ENCODE results near the gene GIMAP2. TPM values are rescaled to one million over a fixed set of nuclear protein-coding genes. Genes with fewer than 3 reads are reported as not detected.

GIMAP2 gene
- total RNA-seq, 1 donor from 2014 or later, result 24.7 TPM

DNA sequence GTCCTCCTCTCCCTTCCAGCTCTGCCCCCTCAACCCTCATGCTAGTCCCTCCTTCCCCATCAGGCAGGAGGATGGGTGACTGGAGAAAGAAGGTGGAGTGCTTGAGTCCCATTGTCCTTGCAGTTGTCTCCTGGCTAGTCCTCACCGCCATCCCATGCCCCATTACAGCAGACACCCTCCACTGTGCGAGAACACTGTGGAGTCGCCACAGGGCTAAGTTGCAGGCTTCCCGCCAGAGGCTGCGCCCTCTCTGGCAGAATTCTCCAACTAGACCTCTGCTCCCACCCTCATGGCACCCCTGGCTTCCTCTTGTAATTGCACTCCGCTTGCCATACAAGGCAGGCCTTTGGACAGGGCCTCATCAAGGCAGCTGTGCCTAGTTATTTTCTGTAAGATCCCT is 3.1 kb downstream of the GIMAP2 start:
- peaks cover 70% of the 10 kb centered on the region for H3K4me1 Mint-ChIP-seq (ENCODE audit: low read depth)
- intact Hi-C loops (cut with micrococcal nuclease), result no loop called here
- DNase-seq (ENCODE audit: low spot score), result no peak
- H3K36me3 Mint-ChIP-seq (ENCODE audit: low read depth), result peaks cover 65% of the 10 kb centered on the region
- H3K27ac Mint-ChIP-seq, result peak overlapping the region; percentile 85
- peak overlapping the region; percentile 76 for H3K4me3 Mint-ChIP-seq
- peaks cover 39% of the 10 kb centered on the region for H3K9me3 Mint-ChIP-seq
- H3K27me3 Mint-ChIP-seq (ENCODE audit: insufficient read depth), result no peaks in the 10 kb centered on the region

DNA sequence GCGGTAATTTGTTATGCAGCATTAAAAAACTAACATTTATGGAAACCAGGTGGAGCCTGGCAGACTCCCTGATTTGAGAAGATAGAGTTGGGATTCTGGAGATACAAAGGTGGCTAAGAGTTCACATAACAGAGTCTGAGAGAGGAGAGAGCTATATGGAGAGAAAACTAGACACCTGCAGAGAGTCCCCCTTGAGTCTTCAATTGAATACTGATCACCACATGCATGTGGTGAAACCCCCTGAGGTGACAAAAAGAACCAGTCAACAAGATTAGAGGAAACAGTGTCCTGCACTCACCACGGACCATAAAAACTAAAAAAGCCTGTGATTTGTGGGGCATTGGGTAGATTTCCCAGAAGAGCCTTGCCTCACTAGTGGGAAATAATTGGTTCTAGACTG is 10.1 kb downstream of the GIMAP2 start:
- H3K27ac Mint-ChIP-seq, result no peak overlapping the region
- no peak overlapping the region for H3K4me3 Mint-ChIP-seq
- H3K4me1 Mint-ChIP-seq (ENCODE audit: low read depth), result peaks cover 19% of the 10 kb centered on the region
- DNase-seq (ENCODE audit: low spot score), result no peak
- peaks cover 67% of the 10 kb centered on the region for H3K36me3 Mint-ChIP-seq (ENCODE audit: low read depth)
- no peaks in the 10 kb centered on the region for H3K27me3 Mint-ChIP-seq (ENCODE audit: insufficient read depth)
- intact Hi-C loops (cut with micrococcal nuclease), result no loop called here
- peaks cover 80% of the 10 kb centered on the region for H3K9me3 Mint-ChIP-seq

GRCh38 chr7:150703209-150703608 is 17.7 kb downstream of the GIMAP2 start:
- Mint-ChIP-seq H3K9me3 (peaks cover 81% of the 10 kb centered on the region), H3K27me3 (ENCODE audit: insufficient read depth) (no peaks in the 10 kb centered on the region), H3K27ac (no peak overlapping the region), H3K4me3 (no peak overlapping the region), H3K4me1 (ENCODE audit: low read depth) (peaks cover 3% of the 10 kb centered on the region), H3K36me3 (ENCODE audit: low read depth) (peaks cover 61% of the 10 kb centered on the region)
- intact Hi-C loops (cut with micrococcal nuclease), result loop anchor here (2.0 kb wide), 1 partner anchor 16 kb away; no protein-coding TSS in a partner anchor
- DNase-seq (ENCODE audit: low spot score), result no peak

- intact Hi-C loops (cut with micrococcal nuclease), result loop anchor here (1.0 kb wide), 1 partner anchor 47 kb away; no protein-coding TSS in a partner anchor
- Mint-ChIP-seq H3K27me3 (ENCODE audit: insufficient read depth) (no peaks in the 10 kb centered on the region), H3K9me3 (peaks cover 20% of the 10 kb centered on the region), H3K36me3 (ENCODE audit: low read depth) (peaks cover 44% of the 10 kb centered on the region), H3K27ac (peak overlapping the region; percentile 75), H3K4me1 (ENCODE audit: low read depth) (peaks cover 57% of the 10 kb centered on the region), H3K4me3 (peak overlapping the region; percentile 97)
- DNase-seq (ENCODE audit: low spot score), result no peak
These were observed 29.8 kb downstream of the GIMAP2 start for GRCh38 chr7:150715293-150715692.

GRCh38 chr7:150715738-150716137 is 30.2 kb downstream of the GIMAP2 start:
- Mint-ChIP-seq H3K9me3 (peaks cover 20% of the 10 kb centered on the region), H3K27ac (peak overlapping the region; percentile 75), H3K27me3 (ENCODE audit: insufficient read depth) (no peaks in the 10 kb centered on the region), H3K4me3 (peak overlapping the region; percentile 97), H3K36me3 (ENCODE audit: low read depth) (peaks cover 45% of the 10 kb centered on the region), H3K4me1 (ENCODE audit: low read depth) (peaks cover 58% of the 10 kb centered on the region)
- DNase-seq (ENCODE audit: low spot score), result no peak
- intact Hi-C loops (cut with micrococcal nuclease), result loop anchor here (1.0 kb wide), 6 partner anchors 17 to 266 kb away; partner anchors contain the start of gene GIMAP6

DNA sequence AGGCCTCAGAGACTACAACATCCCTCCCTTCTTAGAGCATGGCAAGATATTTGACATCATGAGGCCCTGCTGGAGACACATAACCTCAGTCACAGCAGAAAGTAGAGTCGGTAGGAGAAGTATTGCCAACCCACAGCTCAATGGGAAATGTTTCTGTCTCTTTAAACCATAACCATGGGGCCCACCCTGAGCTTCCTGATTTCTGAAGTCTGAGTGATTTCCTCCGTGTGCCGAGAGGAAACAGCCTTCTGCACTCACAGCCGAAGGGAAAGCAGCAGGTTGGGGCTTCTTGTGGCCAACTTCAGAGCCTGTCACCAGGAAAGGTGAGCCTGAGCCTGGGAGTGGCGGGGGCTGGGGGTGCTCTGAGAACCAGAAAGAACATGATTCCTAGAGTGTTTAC is 30.9 kb downstream of the GIMAP2 start, which contains the start of gene GIMAP1:
TSS of gene GIMAP1 (plus strand) at position 246 of the 400 bp plus-strand sequence. CDS start 2,435 bp downstream, outside the sequence.
- peak; percentile 58 for DNase-seq (ENCODE audit: low spot score)
- Mint-ChIP-seq H3K27ac (peak within 1 kb of the TSS; percentile 75), H3K36me3 (ENCODE audit: low read depth) (peaks cover 51% of the 10 kb centered on the region), H3K4me1 (ENCODE audit: low read depth) (peaks cover 64% of the 10 kb centered on the region), H3K4me3 (peak within 1 kb of the TSS; percentile 97), H3K9me3 (peaks cover 20% of the 10 kb centered on the region), H3K27me3 (ENCODE audit: insufficient read depth) (no peaks in the 10 kb centered on the region)
- intact Hi-C loops (cut with micrococcal nuclease), result loop anchor here (1.0 kb wide), 5 partner anchors 16 to 267 kb away; partner anchors contain the start of gene GIMAP6

GRCh38 chr7:150716939-150717338 is 31.4 kb downstream of the GIMAP2 start:
- peak overlapping the region; percentile 75 for H3K27ac Mint-ChIP-seq
- no peak for DNase-seq (ENCODE audit: low spot score)
- peaks cover 20% of the 10 kb centered on the region for H3K9me3 Mint-ChIP-seq
- peaks cover 56% of the 10 kb centered on the region for H3K36me3 Mint-ChIP-seq (ENCODE audit: low read depth)
- H3K4me1 Mint-ChIP-seq (ENCODE audit: low read depth), result peaks cover 69% of the 10 kb centered on the region
- no peaks in the 10 kb centered on the region for H3K27me3 Mint-ChIP-seq (ENCODE audit: insufficient read depth)
- intact Hi-C loops (cut with micrococcal nuclease), result loop anchor here (1.0 kb wide), 5 partner anchors 15 to 268 kb away; partner anchors contain the start of gene GIMAP6
- H3K4me3 Mint-ChIP-seq, result peak overlapping the region; percentile 97

DNA sequence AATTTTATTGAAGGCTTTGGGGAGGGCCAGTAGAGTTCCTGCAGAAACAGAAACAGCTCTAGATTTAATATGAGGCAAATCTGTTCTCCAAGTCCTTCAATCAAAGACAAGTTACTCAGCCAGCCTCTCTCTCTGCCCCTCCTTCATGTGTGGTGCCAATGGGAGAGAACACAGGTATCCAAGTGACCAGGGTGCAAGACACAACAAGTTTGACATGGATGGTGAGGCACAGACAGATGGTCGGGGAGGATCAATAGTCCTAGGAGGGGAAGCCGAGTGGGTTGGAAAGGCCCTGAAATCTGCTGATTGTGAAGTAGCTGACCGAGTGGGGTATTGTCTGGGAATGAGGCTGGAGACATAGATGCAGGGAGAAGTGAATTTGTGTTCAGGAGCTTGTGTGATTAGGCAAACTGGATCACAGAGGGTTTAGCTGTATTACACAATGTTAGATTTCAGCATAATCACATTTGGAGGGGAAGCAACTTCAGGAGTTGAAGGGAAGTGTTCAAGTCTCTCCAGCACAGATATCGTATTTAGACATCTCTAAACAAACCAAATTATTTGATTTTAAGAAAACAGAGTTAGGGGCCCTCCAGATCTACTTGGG is 32.4 kb downstream of the GIMAP2 start:
- no peak for DNase-seq (ENCODE audit: low spot score)

DNA sequence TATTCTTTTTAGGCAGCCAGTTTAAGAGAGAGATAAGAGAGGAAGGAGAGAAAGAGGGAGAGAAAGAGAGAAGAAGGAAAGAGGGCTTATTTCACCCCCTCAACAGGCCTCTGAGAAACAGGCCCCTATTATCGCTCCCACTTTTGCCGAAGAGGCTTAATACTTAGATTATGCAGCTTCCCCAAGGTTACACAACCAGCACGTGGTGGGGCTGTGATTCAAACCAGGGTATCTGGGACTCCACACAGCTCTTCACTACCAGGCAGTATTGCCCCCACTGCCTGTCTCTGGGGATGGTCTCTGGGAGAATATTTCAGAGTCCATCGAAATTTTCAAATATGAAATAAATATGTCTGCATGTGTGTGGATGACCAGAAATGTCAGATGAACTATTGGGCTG is 33.9 kb downstream of the GIMAP2 start:
- intact Hi-C loops (cut with micrococcal nuclease), result no loop called here
- H3K27ac Mint-ChIP-seq, result peak overlapping the region; percentile 85
- H3K36me3 Mint-ChIP-seq (ENCODE audit: low read depth), result peaks cover 64% of the 10 kb centered on the region
- peaks cover 11% of the 10 kb centered on the region for H3K9me3 Mint-ChIP-seq
- peak overlapping the region; percentile 97 for H3K4me3 Mint-ChIP-seq
- H3K4me1 Mint-ChIP-seq (ENCODE audit: low read depth), result peaks cover 92% of the 10 kb centered on the region
- DNase-seq (ENCODE audit: low spot score), result no peak
- no peaks in the 10 kb centered on the region for H3K27me3 Mint-ChIP-seq (ENCODE audit: insufficient read depth)

More for the DNA sequence above, 32.4 kb downstream of the GIMAP2 start:
- peaks cover 12% of the 10 kb centered on the region for H3K9me3 Mint-ChIP-seq
- H3K27me3 Mint-ChIP-seq (ENCODE audit: insufficient read depth), result no peaks in the 10 kb centered on the region
- H3K4me3 Mint-ChIP-seq, result peak overlapping the region; percentile 97
- peak overlapping the region; percentile 75 for H3K27ac Mint-ChIP-seq
- intact Hi-C loops (cut with micrococcal nuclease), result loop anchor here (1.0 kb wide), 1 partner anchor 33 kb away; the partner anchor contains the start of gene GIMAP2
- peaks cover 79% of the 10 kb centered on the region for H3K4me1 Mint-ChIP-seq (ENCODE audit: low read depth)
- peaks cover 56% of the 10 kb centered on the region for H3K36me3 Mint-ChIP-seq (ENCODE audit: low read depth)

GRCh38 chr7:150719960-150720891 is 34.7 kb downstream of the GIMAP2 start:
- H3K4me3 Mint-ChIP-seq, result peak overlapping the region; percentile 97
- H3K27ac Mint-ChIP-seq, result peak overlapping the region; percentile 85

GRCh38 chr7:150721970-150722373 is 36.5 kb downstream of the GIMAP2 start:
- peak overlapping the region; percentile 71 for H3K27ac Mint-ChIP-seq
- DNase-seq (ENCODE audit: low spot score), result no peak

More at GRCh38 chr7:150719960-150720891, 34.7 kb downstream of the GIMAP2 start:
- H3K27me3 Mint-ChIP-seq (ENCODE audit: insufficient read depth), result no peaks in the 10 kb centered on the region
- intact Hi-C loops (cut with micrococcal nuclease), result no loop called here
- DNase-seq (ENCODE audit: low spot score), result no peak
- peaks cover 86% of the 10 kb centered on the region for H3K4me1 Mint-ChIP-seq (ENCODE audit: low read depth)
- H3K36me3 Mint-ChIP-seq (ENCODE audit: low read depth), result peaks cover 68% of the 10 kb centered on the region
- peaks cover 10% of the 10 kb centered on the region for H3K9me3 Mint-ChIP-seq

DNA sequence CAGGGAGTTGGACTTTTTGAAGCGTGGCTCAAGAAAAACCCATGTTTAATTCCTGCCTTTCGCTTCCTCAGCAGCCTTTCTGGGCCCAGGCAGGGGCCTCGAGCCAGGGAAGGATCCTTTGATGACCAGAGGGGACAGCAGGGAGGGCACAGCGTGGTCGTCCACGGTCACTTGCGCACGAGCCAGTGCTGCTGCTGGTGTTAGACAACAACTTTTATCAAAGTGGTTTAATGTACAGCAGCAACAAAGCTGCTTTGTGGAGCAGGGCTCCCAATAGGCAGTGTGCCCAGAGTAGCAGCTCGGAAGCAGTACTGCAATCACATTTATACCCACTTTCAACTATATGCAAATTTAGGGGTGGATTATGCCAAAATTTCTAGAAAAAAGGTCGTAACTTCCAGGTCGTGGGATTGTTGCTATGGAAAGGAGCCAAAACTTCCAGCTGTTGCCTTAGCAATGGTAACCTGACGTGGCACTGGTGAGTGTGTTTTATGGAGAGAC is 37.0 kb downstream of the GIMAP2 start:
- intact Hi-C loops (cut with micrococcal nuclease), result no loop called here
- peak overlapping the region; percentile 74 for H3K4me3 Mint-ChIP-seq
- H3K36me3 Mint-ChIP-seq (ENCODE audit: low read depth), result peaks cover 79% of the 10 kb centered on the region
- H3K27me3 Mint-ChIP-seq (ENCODE audit: insufficient read depth), result no peaks in the 10 kb centered on the region
- DNase-seq (ENCODE audit: low spot score), result no peak
- peaks cover 28% of the 10 kb centered on the region for H3K9me3 Mint-ChIP-seq
- peak overlapping the region; percentile 71 for H3K27ac Mint-ChIP-seq
- H3K4me1 Mint-ChIP-seq (ENCODE audit: low read depth), result peaks cover 81% of the 10 kb centered on the region

More at GRCh38 chr7:150721970-150722373, 36.5 kb downstream of the GIMAP2 start:
- intact Hi-C loops (cut with micrococcal nuclease), result no loop called here
- peaks cover 86% of the 10 kb centered on the region for H3K4me1 Mint-ChIP-seq (ENCODE audit: low read depth)
- peak overlapping the region; percentile 74 for H3K4me3 Mint-ChIP-seq
- peaks cover 76% of the 10 kb centered on the region for H3K36me3 Mint-ChIP-seq (ENCODE audit: low read depth)
- peaks cover 23% of the 10 kb centered on the region for H3K9me3 Mint-ChIP-seq
- H3K27me3 Mint-ChIP-seq (ENCODE audit: insufficient read depth), result no peaks in the 10 kb centered on the region
